ENCODE results near the gene FLT3. TPM values are rescaled to one million over a fixed set of nuclear protein-coding genes. Genes with fewer than 3 reads are reported as not detected.
A peak's percentile ranks its signal among the peaks of the same experiment; 100 is the strongest.

The FLT3 gene
- total and polyA plus RNA-seq, 11 donors, result 0.09 to 0.48 (median 0.21) TPM; not detected in 2

GRCh38 chr13:27963491-27963890 is 136.9 kb downstream of the FLT3 start:
- H3K4me3 ChIP-seq, result no peak overlapping the region
- no peak for TF ChIP-seq CTCF (IDR thresholded peaks at IDR 0.05)
- TF ChIP-seq POLR2A (IDR thresholded peaks at IDR 0.05), result no peak
- H3K36me3 ChIP-seq, result no peaks in the 10 kb centered on the region
- H3K4me1 ChIP-seq, result peaks cover 0 to 40% (median 14%) of the 10 kb centered on the region in 12 donors
- DNase-seq (no peak), ATAC-seq (no peak)
- peaks cover 59 to 100% (median 94%) of the 10 kb centered on the region in 9 donors for H3K27me3 ChIP-seq
- WGBS, 4 donors, result 67 to 73% (median 68%) methylated on average over 3 of the region's 3 CpGs
- intact Hi-C loops (cut with DNase I), result no loop called here
- no peaks in the 10 kb centered on the region for H3K9me3 ChIP-seq
- no peak overlapping the region for H3K27ac ChIP-seq

GRCh38 chr13:27962982-27963381 is 137.4 kb downstream of the FLT3 start:
- intact Hi-C loops (cut with DNase I), result no loop called here
- WGBS, 4 donors, result 49 to 69% (median 60%) methylated on average over 6 to 9 of the region's 9 CpGs
- DNase-seq, result no peak
- ATAC-seq, result no peak
- Histone ChIP-seq H3K27me3 (peaks cover 59 to 100% (median 94%) of the 10 kb centered on the region in 9 donors), H3K4me3 (no peak overlapping the region), H3K36me3 (no peaks in the 10 kb centered on the region), H3K27ac (no peak overlapping the region), H3K9me3 (no peaks in the 10 kb centered on the region), H3K4me1 (peaks cover 0 to 35% (median 13%) of the 10 kb centered on the region in 12 donors)
- no peak for TF ChIP-seq POLR2A (IDR thresholded peaks at IDR 0.05)
- TF ChIP-seq CTCF (IDR thresholded peaks at IDR 0.05), result no peak

- peaks cover 57 to 100% (median 94%) of the 10 kb centered on the region in 9 donors for H3K27me3 ChIP-seq
- intact Hi-C loops (cut with DNase I), result no loop called here
- no peak for ATAC-seq
- DNase-seq, result no peak
- H3K27ac ChIP-seq, result no peak overlapping the region
- no peaks in the 10 kb centered on the region for H3K36me3 ChIP-seq
- no peaks in the 10 kb centered on the region for H3K9me3 ChIP-seq
- H3K4me1 ChIP-seq, result peaks cover 0 to 31% (median 12%) of the 10 kb centered on the region in 12 donors
- 49 to 62% (median 61%) methylated on average over 3 to 6 of the region's 6 CpGs for WGBS, 4 donors
- H3K4me3 ChIP-seq, result no peak overlapping the region
- TF ChIP-seq POLR2A (IDR thresholded peaks at IDR 0.05) (no peak), CTCF (IDR thresholded peaks at IDR 0.05) (no peak)
Measured at GRCh38 chr13:27962128-27962841, 138.1 kb downstream of the FLT3 start.

- peak overlapping the region in 10 of 12 donors; percentile 12 to 44 (median 34) for H3K4me3 ChIP-seq
- H3K27me3 ChIP-seq, result peaks cover 58 to 100% (median 94%) of the 10 kb centered on the region in 9 donors
- TF ChIP-seq CTCF (IDR thresholded peaks at IDR 0.05) (no peak), POLR2A (IDR thresholded peaks at IDR 0.05) (no peak)
- H3K27ac ChIP-seq, result no peak overlapping the region
- 11 to 13% (median 12%) methylated on average over 20 to 25 of the region's 25 CpGs for WGBS, 4 donors
- ATAC-seq (no peak), DNase-seq (no peak)
- no peaks in the 10 kb centered on the region for H3K36me3 ChIP-seq
- H3K9me3 ChIP-seq, result no peaks in the 10 kb centered on the region
- intact Hi-C loops (cut with DNase I), result no loop called here
- peaks cover 0 to 25% (median 12%) of the 10 kb centered on the region in 12 donors for H3K4me1 ChIP-seq
Measured at GRCh38 chr13:27961227-27962085, 138.9 kb downstream of the FLT3 start.

All from heart left ventricle (tissue), 16 donors.